HepG2 (cell line): Measurements from ENCODE around the gene GALR3. TPM values are rescaled to one million over a fixed set of nuclear protein-coding genes. Genes with fewer than 3 reads are reported as not detected.
A peak's percentile ranks its signal among the peaks of the same experiment; 100 is the strongest.

Source experiments
- CBFB ChIP-seq: sonication (generic); formaldehyde crosslinking; IDR thresholded peaks from 2 replicates; pipeline ENCODE4 v1.4.0; 2020; ENCODE audit warnings: missing genetic modification reagents
- ETV5 ChIP-seq: IDR thresholded peaks from 2 replicates; pipeline ENCODE4 v1.6.1; 2018; ENCODE audit warnings: missing biosample characterization, missing genetic modification reagents, inconsistent platforms, borderline replicate concordance
- MBD4 ChIP-seq: IDR thresholded peaks from 2 replicates; pipeline ENCODE4 v1.6.1; 2012; ENCODE audit warnings: low read length, inconsistent platforms, borderline replicate concordance
- MBNL3 ChIP-seq: fragments of 250-450 bp; sonication (Bioruptor Pico); conservative IDR thresholded peaks from 2 replicates; pipeline ENCODE4 v1.8.0; 2022; ENCODE audit warnings: mild to moderate bottlenecking, inconsistent platforms
- MTA1 ChIP-seq: sonication (generic); formaldehyde crosslinking; IDR thresholded peaks from 2 replicates; pipeline ENCODE4 v1.4.0; 2020; ENCODE audit warnings: missing genetic modification reagents, mild to moderate bottlenecking, borderline replicate concordance
- RFX3 ChIP-seq: IDR thresholded peaks from 2 replicates; pipeline ENCODE4 v1.6.1; 2016; ENCODE audit warnings: missing biosample characterization, missing genetic modification reagents
- RFXANK ChIP-seq: IDR thresholded peaks from 2 replicates; pipeline ENCODE4 v1.6.1; 2016
- RNF219 ChIP-seq: sonication (generic); formaldehyde crosslinking; IDR thresholded peaks from 2 replicates; pipeline ENCODE4 v1.5.0; 2020; ENCODE audit warnings: mild to moderate bottlenecking, missing genetic modification reagents
- RXRB ChIP-seq: IDR thresholded peaks from 2 replicates; pipeline ENCODE4 v1.6.1; 2016; ENCODE audit warnings: borderline replicate concordance, missing genetic modification reagents, missing compliant biosample characterization
- SETDB1 ChIP-seq: sonication (generic); formaldehyde crosslinking; IDR thresholded peaks from 2 replicates; pipeline ENCODE4 v1.5.1; 2020; ENCODE audit warnings: missing genetic modification reagents, mild to moderate bottlenecking, borderline replicate concordance
- ZBTB34 ChIP-seq: sonication (generic); formaldehyde crosslinking; IDR thresholded peaks from 2 replicates; pipeline ENCODE4 v1.8.0; 2022; ENCODE audit warnings: mild to moderate bottlenecking, missing genetic modification reagents
- ZC3H13 ChIP-seq: sonication (generic); formaldehyde crosslinking; IDR thresholded peaks from 2 replicates; pipeline ENCODE4 v1.8.1; 2023; ENCODE audit warnings: mild to moderate bottlenecking, missing genetic modification reagents, moderate library complexity
- ZFYVE20 ChIP-seq: sonication (generic); formaldehyde crosslinking; IDR thresholded peaks from 2 replicates; pipeline ENCODE4 v1.8.0; 2023; ENCODE audit warnings: low read depth, mild to moderate bottlenecking, moderate library complexity, missing genetic modification reagents, borderline replicate concordance
- ZNF768 ChIP-seq: sonication (generic); formaldehyde crosslinking; IDR thresholded peaks from 2 replicates; pipeline ENCODE4 v1.4.0; 2020; ENCODE audit warnings: missing genetic modification reagents
- ZNF775 ChIP-seq: sonication (generic); formaldehyde crosslinking; IDR thresholded peaks from 2 replicates; pipeline ENCODE4 v1.4.0; 2020; ENCODE audit warnings: missing genetic modification reagents, mild to moderate bottlenecking, moderate library complexity, borderline replicate concordance
- polyA plus RNA-seq, 8 experiments: library from polyadenylated mRNA; depleted of rRNA in 3 of 8; stranded (reverse) in 7 of 8; unstranded in 1 of 8; fragments of >200 nt; fragmentation: Illumina TruSeq in 4 of 8; extraction: Trizol in 4 of 8; gene quantifications; 2 replicates each; pipeline versions ENCODE4 v1.2.1 to v1.2.3, GENCODE V29; 2011 to 2016; ENCODE audit warnings: low read depth in 4 of 8, missing spikeins in 1 of 8, mixed read lengths in 1 of 8; ENCODE audit not compliant: insufficient read depth in 1 of 8
- total RNA-seq, 5 experiments: library from RNA; depleted of rRNA; stranded (reverse); fragments of >200 nt; fragmentation: Illumina TruSeq; extraction: Trizol; gene quantifications; 2 replicates each; pipeline ENCODE4 v1.2.3, GENCODE V29; 2016; ENCODE audit warnings: low read depth in 1 of 5
- TF ChIP-seq, protein P1 (sequence below): sonication (generic); formaldehyde crosslinking; IDR thresholded peaks from 2 replicates; pipeline ENCODE4 v1.5.0; 2020; ENCODE audit warnings: missing genetic modification reagents
- TF ChIP-seq, protein P2 (sequence below): IDR thresholded peaks from 2 replicates; pipeline ENCODE4 v1.6.1; 2018; ENCODE audit warnings: missing genetic modification reagents, mild to moderate bottlenecking, missing compliant biosample characterization
- TF ChIP-seq, protein P3 (sequence below): sonication (generic); formaldehyde crosslinking; IDR thresholded peaks from 2 replicates; pipeline ENCODE4 v1.9.0; 2022; ENCODE audit warnings: missing genetic modification reagents, mild to moderate bottlenecking, borderline replicate concordance

The GALR3 gene
- total and polyA plus RNA-seq, 2 of the 13 experiments (the other 11 are each of a cell fraction or from before 2014, with no cell fraction given) = 0.13 TPM; not detected in 1

DNA sequence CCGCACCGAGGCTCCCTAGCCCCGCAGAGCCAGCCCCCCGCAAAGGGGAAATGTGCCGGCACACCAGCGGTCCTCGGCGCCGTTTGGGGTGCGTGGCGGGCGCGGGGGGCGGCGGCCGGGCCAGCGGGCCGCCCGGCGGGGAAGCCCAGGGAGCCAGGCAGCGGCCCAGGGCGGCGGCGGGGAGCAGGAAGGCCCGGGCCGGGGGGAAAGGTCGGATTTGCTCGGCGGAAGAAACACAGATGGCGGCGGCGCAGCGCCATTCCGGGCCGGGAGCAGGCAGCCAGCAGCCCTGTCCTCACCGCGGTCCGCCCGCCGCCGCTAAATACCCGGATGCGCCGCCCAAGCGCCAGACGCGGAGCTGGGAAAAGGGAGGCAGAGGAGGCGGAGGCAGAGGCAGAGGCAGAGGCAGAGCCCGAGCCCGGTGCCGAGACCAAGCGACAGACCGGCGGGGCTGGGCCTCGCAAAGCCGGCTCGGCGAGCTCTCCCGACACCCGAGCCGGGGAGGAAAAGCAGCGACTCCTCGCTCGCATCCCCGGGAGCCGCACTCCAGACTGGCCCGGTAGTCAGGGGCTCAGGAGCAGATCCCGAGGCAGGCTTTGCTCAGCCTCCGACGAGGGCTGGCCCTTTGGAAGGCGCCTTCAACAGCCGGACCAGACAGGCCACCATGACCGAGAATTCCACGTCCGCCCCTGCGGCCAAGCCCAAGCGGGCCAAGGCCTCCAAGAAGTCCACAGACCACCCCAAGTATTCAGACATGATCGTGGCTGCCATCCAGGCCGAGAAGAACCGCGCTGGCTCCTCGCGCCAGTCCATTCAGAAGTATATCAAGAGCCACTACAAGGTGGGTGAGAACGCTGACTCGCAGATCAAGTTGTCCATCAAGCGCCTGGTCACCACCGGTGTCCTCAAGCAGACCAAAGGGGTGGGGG lies 18.0 kb upstream of the GALR3 start (continued):
- TF ChIP-seq ZBTB34 (CRISPR knock-in tag) (0 out of 2 replicates have a peak, but pooled peaks have one; percentile 55), RFXANK (CRISPR knock-in tag) (no peak), ZC3H13 (CRISPR knock-in tag) (peak; percentile 69), ETV5 (CRISPR knock-in tag) (peak; percentile 59), MBNL3 (CRISPR knock-in tag) (0 out of 2 replicates have a peak, but pooled peaks have one; percentile 53), RXRB (CRISPR knock-in tag) (peak; percentile 42; the same call in 1 of the 2 replicates), RFX3 (CRISPR knock-in tag) (peak; percentile 11; the same call in 1 of the 2 replicates), MTA1 (CRISPR knock-in tag) (peak; percentile 59; the same call in 1 of the 2 replicates), SETDB1 (CRISPR knock-in tag) (no peak), ZNF768 (CRISPR knock-in tag) (peak; percentile 90), MBD4 (no peak), ZNF775 (CRISPR knock-in tag) (no peak), RNF219 (CRISPR knock-in tag) (no peak), ZFYVE20 (CRISPR knock-in tag) (no peak), CBFB (CRISPR knock-in tag) (peak; percentile 54; the same call in 1 of the 2 replicates)
- TF ChIP-seq, protein P1, sequence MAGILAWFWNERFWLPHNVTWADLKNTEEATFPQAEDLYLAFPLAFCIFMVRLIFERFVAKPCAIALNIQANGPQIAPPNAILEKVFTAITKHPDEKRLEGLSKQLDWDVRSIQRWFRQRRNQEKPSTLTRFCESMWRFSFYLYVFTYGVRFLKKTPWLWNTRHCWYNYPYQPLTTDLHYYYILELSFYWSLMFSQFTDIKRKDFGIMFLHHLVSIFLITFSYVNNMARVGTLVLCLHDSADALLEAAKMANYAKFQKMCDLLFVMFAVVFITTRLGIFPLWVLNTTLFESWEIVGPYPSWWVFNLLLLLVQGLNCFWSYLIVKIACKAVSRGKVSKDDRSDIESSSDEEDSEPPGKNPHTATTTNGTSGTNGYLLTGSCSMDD (CRISPR knock-in tag) = no peak
- TF ChIP-seq, protein P2, sequence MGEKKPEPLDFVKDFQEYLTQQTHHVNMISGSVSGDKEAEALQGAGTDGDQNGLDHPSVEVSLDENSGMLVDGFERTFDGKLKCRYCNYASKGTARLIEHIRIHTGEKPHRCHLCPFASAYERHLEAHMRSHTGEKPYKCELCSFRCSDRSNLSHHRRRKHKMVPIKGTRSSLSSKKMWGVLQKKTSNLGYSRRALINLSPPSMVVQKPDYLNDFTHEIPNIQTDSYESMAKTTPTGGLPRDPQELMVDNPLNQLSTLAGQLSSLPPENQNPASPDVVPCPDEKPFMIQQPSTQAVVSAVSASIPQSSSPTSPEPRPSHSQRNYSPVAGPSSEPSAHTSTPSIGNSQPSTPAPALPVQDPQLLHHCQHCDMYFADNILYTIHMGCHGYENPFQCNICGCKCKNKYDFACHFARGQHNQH (CRISPR knock-in tag) = peak; percentile 80
- TF ChIP-seq, protein P3, sequence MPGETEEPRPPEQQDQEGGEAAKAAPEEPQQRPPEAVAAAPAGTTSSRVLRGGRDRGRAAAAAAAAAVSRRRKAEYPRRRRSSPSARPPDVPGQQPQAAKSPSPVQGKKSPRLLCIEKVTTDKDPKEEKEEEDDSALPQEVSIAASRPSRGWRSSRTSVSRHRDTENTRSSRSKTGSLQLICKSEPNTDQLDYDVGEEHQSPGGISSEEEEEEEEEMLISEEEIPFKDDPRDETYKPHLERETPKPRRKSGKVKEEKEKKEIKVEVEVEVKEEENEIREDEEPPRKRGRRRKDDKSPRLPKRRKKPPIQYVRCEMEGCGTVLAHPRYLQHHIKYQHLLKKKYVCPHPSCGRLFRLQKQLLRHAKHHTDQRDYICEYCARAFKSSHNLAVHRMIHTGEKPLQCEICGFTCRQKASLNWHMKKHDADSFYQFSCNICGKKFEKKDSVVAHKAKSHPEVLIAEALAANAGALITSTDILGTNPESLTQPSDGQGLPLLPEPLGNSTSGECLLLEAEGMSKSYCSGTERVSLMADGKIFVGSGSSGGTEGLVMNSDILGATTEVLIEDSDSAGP (CRISPR knock-in tag) = peak; percentile 63
